GM18499 (cell line): ENCODE results near the gene C11orf97.

ENCODE experiments used
- ATAC-seq: cut with Tn5 transposase; IDR thresholded peaks from one replicate; pipeline ENCODE4 v1.9.1; 2021; ENCODE audit warnings: moderate number of reproducible peaks; ENCODE audit not compliant: insufficient read depth, unreplicated experiment

C11orf97 gene

DNA sequence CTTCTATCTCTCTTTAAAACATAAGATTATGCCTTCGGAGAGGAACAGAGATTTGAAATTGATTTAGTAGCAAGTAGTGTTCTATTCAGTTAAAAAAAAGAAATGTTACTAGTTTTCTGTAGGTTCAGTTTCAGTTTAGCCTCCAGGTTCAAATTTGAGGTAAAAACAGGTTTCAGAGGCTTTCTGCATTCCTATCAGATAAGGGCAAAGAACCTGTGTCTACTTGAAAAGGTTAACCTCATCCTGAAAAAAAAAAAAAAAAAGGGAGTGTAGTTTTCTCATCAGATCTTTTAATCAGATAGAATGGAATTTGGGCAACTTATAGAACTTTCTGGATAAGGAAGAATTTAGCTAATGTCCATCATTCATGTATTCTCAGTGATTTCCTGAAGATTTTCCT, 12.1 kb downstream of the C11orf97 start:
- ATAC-seq, result no peak

DNA sequence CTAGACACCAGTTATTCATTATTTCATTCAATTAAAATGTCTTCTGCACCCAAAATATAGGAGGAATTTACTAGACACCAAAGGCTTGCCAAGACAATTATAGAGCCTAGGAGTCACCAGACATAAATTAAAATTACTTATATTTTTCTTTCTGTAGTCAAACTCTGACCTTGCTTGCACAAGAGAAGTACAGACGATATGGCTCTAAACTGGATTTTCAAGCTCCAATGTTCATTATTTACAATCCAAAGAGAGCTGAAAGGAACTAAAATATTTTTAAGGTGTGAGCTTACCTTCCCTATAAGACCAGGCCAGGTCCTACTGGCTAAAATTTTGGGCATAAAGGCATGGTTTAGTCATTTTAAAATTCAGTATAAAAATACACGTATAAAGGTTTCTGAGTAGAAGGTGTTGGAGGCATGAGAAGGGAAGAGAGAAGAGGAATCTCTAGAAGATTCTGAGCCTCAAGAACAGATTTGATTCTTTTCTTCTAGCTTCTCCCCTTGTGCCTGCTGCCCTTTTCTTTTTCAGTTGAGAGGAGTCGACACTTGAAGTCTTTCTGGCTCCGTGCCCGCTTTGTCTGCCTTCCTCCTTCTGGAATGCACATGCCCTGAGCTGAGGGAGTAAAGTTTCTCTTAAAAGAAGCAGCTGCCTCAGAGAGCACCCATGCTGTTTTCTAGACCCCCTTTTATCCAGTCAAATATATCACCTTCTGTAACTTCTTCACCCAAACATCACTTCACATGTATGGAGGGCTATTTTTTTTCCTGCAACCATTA, 13.5 kb downstream of the C11orf97 start:
- ATAC-seq, result no peak

DNA sequence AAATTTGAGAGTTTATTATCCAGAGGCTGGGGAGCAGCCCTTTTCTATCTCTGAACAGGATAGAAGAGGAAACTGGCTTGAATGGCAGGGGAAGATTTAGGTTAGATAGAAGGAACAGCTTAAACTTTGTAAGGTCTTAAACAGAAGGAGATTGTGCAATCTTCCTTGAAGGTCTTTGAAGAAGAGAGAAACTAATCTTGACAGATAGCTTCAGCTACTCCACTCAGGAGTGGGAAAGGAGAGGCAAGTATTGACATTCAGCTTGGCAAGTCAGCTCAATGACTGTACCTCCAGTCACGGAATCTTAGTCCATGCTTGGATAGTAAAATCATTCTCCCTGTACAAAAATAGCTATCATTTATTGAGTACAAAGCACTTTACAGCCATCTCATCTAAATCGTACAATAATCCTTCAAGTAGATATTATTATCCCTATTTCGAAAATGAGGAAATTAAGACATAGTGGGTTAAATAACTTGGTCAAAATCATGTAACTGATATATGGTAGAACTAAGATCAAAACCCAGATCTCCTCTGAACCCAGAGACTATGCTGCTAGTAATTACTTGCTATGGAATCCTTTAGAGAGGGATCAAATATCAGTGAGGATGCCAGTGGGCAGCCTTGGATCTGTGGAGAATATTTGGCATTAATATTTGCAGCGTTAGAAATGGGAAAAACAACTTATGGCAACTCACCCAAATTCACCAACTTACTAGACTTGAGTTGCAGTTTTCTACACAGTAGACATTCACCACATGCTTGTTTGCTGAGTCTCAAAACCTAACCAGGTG, 14.6 kb downstream of the C11orf97 start:
- no peak for ATAC-seq

DNA sequence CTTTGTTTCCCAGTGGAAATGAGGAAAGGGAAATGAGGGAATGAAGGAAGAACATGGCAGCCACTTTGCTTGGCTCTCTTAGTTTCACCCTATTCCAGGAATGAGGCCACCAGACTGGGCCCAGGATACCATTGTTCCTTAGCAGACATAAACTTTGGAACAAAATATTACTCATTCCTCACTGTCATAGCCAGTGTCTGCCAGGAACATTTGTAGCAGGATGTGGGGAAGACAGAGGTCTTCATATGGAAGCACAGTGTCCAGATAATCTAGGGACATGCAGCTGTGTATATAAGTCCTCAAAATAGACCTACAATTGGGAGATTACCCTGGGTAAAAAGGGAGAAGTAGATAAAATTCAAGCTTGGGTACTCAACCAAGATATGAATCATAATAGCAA, 16.3 kb downstream of the C11orf97 start:
- no peak for ATAC-seq

DNA sequence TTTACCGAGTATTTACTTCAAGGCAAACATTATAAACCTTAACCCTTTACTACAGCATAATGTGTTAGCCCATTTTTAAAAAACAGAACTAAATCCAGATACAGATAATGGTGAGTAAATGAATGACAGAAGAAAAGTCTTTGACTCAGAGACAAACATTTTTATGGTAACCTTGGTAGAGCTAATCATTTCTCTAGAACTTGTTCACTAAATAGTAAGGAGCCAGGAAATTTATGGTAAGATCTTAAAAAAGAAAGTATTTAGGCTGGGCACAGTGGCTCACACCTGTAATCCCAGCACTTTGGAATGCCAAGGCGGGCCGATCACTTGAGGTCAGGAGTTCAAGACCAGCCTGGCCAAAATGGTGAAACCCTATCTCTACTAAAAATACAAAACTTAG, 19.9 kb downstream of the C11orf97 start:
- ATAC-seq, result no peak

DNA sequence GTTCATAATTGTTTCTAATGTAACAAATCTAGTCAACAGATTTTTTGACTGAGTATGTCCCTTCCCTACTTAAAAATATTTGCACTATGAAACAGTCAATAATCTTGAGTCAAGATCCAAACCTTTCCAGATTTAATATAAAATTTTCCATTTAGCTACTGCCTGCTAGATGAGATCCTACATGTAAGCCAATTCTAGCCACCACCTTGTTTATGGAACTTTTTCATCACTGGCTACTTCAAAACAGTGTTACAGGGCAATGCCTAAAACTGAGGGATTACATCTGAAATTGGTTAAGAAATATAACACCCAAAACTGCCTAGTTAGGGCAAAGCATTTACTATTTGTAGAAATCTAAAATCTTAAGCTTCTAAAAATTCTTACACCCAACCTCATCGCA, 20.9 kb downstream of the C11orf97 start:
- no peak for ATAC-seq

DNA sequence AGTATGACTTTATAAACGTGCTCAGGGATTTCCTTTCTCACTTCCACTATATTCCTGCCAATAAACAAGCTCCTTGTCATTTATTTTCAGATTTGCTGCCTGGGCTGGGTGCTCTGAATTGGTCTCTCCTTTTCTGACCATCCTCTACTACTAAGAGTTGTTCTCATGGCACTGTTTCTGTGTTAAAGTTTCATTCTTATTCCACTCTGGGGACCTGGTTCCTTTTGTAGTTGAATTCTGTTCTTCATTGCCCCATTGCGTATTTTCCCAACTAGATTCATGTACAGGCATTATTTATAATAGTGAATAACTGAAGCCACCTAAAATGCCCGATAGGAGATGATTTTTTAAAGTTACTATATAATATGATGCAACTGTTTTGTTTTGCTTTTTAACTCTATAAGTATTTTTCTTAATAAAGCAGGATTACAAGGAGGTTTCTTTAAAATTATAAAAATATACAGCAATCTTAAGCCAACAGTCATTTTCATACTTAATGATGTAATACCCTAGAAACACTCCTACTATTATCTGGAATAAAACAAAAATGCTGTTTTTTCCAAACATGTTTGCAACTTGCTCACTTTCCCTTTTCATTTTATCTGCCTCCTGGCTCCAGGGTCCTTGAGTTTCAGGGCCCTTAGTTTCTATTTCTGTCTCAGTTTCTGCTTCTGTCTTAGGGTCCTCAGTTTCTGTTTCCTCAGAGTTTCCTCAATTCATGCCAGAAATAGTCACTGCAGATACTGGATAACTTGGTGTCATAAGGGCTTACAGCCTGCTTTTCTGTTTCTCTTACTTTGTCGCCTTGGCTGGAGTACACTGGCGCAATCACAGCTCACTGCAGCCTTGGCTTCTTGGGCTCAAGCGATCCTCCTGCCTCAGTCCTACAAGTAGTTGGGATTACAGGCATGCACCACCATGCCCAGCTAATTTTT, 21.7 kb downstream of the C11orf97 start:
- no peak for ATAC-seq

DNA sequence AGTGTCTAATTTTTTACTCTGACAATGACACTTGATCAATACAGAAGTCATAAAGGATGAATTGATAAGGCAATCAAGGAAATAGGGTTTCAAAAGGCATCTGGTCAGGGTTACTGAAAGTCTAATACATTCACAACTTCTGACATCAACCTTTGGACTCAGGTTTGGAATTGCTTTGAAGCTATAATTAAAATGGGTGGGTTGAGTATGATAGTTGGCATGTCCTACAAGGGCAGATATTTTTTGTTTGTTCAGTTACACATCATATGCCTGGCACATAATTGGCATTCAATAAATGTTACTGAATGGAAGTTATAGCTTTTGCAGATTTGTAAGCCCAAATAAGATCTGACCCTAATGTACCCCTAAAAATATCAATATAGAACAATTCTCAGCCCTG, 24.1 kb downstream of the C11orf97 start:
- ATAC-seq, result no peak

DNA sequence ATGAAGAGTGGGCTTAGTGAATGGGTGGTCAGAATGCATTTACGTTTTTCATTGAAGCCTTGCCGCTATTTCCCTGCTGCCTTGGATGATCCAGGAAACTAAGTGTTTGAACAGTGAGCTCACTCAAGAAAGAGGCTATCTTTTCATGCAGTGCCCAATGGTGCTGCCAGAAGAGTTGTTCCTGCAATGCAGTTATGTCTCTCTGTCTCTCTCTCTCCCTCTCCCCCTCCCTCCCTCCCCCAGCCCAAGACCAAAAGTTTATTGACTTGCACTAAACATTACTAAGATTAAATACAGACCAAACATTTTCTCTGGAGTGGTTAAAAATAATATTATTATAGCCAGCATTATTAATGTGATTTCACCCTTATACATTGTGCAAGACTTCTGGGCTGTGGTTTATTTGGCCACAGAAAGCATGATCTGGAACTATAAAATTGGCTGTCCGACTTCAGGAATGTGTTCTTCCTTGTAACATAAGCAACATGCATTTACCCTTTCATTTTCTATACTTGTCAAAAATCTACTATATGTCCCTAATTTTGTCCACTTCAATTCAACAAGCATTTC, 24.9 kb downstream of the C11orf97 start:
- no peak for ATAC-seq

DNA sequence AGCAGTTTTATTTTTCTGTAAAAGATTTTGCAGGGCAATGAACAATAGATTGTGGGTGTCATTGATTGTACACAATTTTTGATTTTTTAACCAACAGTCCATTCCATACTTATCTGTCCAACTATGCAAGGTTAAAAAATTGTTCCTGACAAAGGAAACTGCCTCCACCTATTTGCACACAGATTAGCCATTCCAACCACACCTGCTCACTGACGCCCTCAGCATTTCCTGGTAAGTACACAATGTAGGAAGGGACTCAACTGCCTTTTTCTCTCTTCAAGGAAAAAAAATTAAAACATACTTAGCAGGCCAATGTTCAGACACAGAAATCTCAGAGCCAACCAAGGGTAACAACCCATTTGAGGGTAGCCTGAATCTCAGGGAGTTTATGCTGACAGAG, 27.2 kb downstream of the C11orf97 start:
- ATAC-seq, result no peak

DNA sequence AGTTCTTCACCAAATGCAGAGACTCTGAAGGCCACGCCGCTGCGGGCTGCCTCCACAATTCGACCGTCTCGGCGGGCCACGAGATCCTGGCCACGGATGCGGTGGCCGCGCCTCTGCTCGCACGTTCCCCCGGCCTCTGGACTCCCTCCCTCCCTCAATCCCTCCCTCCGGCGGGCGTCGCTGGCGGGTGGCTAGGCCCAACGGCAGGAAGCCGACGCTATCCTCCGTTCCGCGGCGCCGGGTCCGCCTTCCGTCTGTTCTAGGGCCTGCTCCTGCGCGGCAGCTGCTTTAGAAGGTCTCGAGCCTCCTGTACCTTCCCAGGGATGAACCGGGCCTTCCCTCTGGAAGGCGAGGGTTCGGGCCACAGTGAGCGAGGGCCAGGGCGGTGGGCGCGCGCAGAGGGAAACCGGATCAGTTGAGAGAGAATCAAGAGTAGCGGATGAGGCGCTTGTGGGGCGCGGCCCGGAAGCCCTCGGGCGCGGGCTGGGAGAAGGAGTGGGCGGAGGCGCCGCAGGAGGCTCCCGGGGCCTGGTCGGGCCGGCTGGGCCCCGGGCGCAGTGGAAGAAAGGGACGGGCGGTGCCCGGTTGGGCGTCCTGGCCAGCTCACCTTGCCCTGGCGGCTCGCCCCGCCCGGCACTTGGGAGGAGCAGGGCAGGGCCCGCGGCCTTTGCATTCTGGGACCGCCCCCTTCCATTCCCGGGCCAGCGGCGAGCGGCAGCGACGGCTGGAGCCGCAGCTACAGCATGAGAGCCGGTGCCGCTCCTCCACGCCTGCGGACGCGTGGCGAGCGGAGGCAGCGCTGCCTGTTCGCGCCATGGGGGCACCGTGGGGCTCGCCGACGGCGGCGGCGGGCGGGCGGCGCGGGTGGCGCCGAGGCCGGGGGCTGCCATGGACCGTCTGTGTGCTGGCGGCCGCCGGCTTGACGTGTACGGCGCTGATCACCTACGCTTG, 31.7 kb downstream of the C11orf97 start, which contains the start of gene FUT4:
Gene FUT4 (plus strand): TSS at position 227 of the 951 bp plus-strand sequence. CDS start 213 bp downstream, at position 440.
- peak; percentile 56 for ATAC-seq

DNA sequence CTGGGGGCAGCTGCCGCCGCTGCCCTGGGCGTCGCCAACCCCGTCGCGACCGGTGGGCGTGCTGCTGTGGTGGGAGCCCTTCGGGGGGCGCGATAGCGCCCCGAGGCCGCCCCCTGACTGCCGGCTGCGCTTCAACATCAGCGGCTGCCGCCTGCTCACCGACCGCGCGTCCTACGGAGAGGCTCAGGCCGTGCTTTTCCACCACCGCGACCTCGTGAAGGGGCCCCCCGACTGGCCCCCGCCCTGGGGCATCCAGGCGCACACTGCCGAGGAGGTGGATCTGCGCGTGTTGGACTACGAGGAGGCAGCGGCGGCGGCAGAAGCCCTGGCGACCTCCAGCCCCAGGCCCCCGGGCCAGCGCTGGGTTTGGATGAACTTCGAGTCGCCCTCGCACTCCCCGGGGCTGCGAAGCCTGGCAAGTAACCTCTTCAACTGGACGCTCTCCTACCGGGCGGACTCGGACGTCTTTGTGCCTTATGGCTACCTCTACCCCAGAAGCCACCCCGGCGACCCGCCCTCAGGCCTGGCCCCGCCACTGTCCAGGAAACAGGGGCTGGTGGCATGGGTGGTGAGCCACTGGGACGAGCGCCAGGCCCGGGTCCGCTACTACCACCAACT, 32.5 kb downstream of the C11orf97 start:
- ATAC-seq, result peak; percentile 0

DNA sequence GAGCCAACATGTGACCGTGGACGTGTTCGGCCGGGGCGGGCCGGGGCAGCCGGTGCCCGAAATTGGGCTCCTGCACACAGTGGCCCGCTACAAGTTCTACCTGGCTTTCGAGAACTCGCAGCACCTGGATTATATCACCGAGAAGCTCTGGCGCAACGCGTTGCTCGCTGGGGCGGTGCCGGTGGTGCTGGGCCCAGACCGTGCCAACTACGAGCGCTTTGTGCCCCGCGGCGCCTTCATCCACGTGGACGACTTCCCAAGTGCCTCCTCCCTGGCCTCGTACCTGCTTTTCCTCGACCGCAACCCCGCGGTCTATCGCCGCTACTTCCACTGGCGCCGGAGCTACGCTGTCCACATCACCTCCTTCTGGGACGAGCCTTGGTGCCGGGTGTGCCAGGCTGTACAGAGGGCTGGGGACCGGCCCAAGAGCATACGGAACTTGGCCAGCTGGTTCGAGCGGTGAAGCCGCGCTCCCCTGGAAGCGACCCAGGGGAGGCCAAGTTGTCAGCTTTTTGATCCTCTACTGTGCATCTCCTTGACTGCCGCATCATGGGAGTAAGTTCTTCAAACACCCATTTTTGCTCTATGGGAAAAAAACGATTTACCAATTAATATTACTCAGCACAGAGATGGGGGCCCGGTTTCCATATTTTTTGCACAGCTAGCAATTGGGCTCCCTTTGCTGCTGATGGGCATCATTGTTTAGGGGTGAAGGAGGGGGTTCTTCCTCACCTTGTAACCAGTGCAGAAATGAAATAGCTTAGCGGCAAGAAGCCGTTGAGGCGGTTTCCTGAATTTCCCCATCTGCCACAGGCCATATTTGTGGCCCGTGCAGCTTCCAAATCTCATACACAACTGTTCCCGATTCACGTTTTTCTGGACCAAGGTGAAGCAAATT, 33.3 kb downstream of the C11orf97 start:
- no peak for ATAC-seq

DNA sequence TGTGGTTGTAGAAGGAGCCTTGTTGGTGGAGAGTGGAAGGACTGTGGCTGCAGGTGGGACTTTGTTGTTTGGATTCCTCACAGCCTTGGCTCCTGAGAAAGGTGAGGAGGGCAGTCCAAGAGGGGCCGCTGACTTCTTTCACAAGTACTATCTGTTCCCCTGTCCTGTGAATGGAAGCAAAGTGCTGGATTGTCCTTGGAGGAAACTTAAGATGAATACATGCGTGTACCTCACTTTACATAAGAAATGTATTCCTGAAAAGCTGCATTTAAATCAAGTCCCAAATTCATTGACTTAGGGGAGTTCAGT, 33.9 kb downstream of the C11orf97 start:
- ATAC-seq, result no peak

DNA sequence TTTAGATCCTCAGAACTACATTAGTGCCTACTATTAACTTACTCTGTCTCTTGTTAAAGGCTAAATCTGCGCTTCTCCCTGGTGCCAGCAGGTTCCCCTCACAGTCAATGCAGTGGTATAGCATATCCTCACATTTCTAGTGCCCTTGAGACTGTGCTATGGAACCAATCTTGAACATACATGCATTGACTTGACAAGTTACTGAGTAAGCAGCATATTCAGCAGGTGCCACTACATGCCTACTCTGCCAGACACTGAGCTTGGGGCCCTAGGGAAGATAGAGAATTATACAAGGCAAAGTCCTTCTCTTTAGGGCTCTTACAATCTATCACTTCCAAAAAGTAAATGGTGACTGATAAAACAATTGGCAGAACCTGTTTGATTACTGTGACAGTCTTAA, 34.6 kb downstream of the C11orf97 start:
- ATAC-seq, result no peak

DNA sequence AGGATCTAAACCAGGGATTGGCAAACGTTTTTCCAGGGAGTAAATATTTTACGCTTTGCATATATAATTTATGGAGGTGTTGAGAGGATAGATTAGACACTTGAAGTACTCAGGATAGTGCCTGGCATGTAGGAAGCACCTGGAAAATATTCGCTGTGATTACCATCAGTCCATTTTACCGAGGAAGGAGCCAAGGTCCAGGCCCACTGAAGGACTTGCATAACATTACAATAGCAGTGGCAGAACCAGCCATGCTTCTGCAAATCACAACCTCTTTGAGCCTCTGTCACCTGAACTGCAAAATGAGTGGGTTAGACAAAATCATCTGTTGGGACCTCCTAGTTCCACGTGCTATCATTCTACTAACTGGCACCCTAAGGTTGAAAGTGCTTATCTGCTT, 36.9 kb downstream of the C11orf97 start:
- ATAC-seq, result no peak

DNA sequence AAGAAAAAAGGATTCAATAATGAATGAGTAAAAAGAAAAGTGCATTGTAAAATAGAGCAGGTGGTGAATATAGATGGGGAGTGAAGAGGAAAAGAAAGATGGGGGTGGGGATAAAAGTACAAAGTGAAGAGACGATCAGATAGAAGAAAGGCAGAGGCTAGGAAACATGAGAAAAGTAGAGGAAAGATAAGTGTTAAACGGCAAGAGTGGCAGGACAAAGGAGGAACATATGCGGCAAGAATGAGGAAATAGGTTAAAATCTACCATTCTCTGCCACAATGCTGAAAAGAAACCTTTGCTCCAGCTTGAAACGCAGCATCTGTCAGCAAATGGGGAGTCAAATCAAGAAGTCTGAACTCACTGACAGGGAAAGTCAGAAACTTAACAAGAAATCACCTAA, 38.3 kb downstream of the C11orf97 start:
- ATAC-seq, result no peak

DNA sequence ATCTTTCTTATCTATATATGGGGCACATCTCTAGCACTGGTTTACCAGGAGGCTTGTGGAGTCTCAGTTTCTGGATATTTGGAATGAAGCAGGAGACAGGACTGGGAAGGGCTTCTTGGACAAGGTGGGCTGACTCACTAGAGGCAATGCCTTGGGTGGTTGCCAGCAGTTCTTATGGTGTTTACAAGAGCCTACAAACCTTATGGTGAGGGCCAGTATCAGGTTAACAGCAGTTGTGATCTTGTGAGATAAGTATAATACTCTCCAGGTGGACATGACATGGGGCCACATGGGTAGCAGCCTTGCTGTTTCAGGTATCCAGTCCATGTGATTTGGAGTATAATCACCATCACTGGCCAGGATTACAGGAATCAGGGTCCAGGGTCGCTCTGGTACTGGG, 41.7 kb downstream of the C11orf97 start:
- no peak for ATAC-seq
